Uterus (tissue), 4 donors: Measurements from ENCODE around the gene ARHGAP1. TPM values are rescaled to one million over a fixed set of nuclear protein-coding genes. Genes with fewer than 3 reads are reported as not detected.

Experiments used
- DNase-seq, 2 donors: peaks; one replicate each; pipeline ENCODE4 v3.0.0-alpha.2; 2019 to 2020
- H3K27ac ChIP-seq, 2 donors: fragments of 200-600 bp; sonication (generic); 1 replicate in 1 of 2; 2 replicates in 1 of 2; pipeline ENCODE4 v1.5.1; 2016 to 2018
- H3K27me3 ChIP-seq, 2 donors: fragments of 200-600 bp; sonication (generic); one replicate each; pipeline ENCODE4 v1.5.1; 2018 to 2019; ENCODE audit warnings: control low read depth in 1 of 2
- H3K36me3 ChIP-seq, 2 donors: fragments of 200-600 bp; sonication (generic); one replicate each; pipeline ENCODE4 v1.5.1; 2019; ENCODE audit warnings: control low read depth in 1 of 2
- H3K4me1 ChIP-seq, 2 donors: fragments of 200-600 bp; sonication (generic); one replicate each; pipeline ENCODE4 v1.5.1; 2018 to 2019; ENCODE audit warnings: control low read depth in 1 of 2
- H3K4me3 ChIP-seq, 2 donors: fragments of 200-600 bp; sonication (generic); 1 replicate in 1 of 2; 2 replicates in 1 of 2; pipeline ENCODE4 v1.5.1; 2018 to 2019; ENCODE audit warnings: mild to moderate bottlenecking in 1 of 2
- H3K9me3 ChIP-seq, 2 donors: fragments of 200-600 bp; sonication (generic); one replicate each; pipeline ENCODE4 v1.5.1; 2019; ENCODE audit warnings: control low read depth in 1 of 2
- CTCF ChIP-seq, 4 experiments: fragments of 200-600 bp in 2 of 4; fragments of 450-650 bp in 2 of 4; sonication (generic) in 2 of 4; IDR thresholded peaks; one replicate each; pipeline ENCODE4 v1.5.1; 2016 to 2019; ENCODE audit warnings: antibody characterized with exemption in 4 of 4, mild to moderate bottlenecking in 2 of 4, moderate library complexity in 1 of 4
- POLR2A ChIP-seq, 2 donors: fragments of 450-650 bp; IDR thresholded peaks; one replicate each; pipeline ENCODE4 v1.6.1; 2016; ENCODE audit warnings: antibody characterized with exemption in 2 of 2, mild to moderate bottlenecking in 1 of 2, moderate library complexity in 1 of 2
- intact Hi-C: fragments of 100-400 bp; cut with DNase I; formaldehyde crosslinking; loops from one replicate; pipeline ENCODE4 v1.15.1; 2023; ENCODE audit warnings: low total_unique reads
- total RNA-seq, 4 donors: library from RNA; depleted of rRNA in 3 of 4; stranded (reverse); fragments of >200 nt in 3 of 4; gene quantifications; one replicate each; pipeline versions ENCODE4 v1.1.0 to v1.2.4, GENCODE V29; 2014 to 2023
- donor health status: DM: yes; HTN: yes; CAD: no.

The ARHGAP1 gene
- total RNA-seq, 4 donors from 2014 or later, result 27.9 to 114 (median 37.3) TPM

- intact Hi-C loops, result no loop called here
- DNase-seq, result no peak
- Histone ChIP-seq H3K36me3 (no peaks in the 10 kb centered on the region), H3K27ac (peak overlapping the region; percentile 25 to 89), H3K9me3 (no peaks in the 10 kb centered on the region), H3K4me1 (peaks cover 22 to 43% of the 10 kb centered on the region in 2 donors), H3K4me3 (no peak overlapping the region), H3K27me3 (no peaks in the 10 kb centered on the region)
- no peak for TF ChIP-seq POLR2A (IDR thresholded peaks at IDR 0.05)
- no peak for TF ChIP-seq CTCF (IDR thresholded peaks at IDR 0.05)
Measured at GRCh38 chr11:46697303-46697702, 3.1 kb downstream of the ARHGAP1 start.

DNA sequence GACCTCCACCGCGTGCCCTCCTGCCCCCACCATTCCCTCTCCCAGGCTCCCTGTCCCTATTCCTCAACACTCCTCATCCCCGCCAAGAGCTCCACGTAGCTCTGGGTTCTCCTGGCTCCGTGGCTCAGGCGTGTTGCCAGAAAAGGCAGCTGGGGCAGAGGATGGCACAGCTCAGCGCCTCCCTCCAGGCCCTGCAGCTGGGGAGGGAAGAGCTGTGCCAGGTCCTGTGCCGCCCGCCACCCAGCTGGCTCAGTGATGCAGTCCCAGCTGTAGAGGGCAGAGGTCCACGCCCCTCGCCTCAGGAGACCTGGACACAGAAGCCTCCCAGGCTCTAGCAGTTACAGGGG lies 4.2 kb downstream of the ARHGAP1 start:
- Histone ChIP-seq H3K4me3 (no peak overlapping the region), H3K27ac (peak overlapping the region; percentile 39 to 89), H3K27me3 (no peaks in the 10 kb centered on the region), H3K36me3 (no peaks in the 10 kb centered on the region), H3K9me3 (no peaks in the 10 kb centered on the region), H3K4me1 (peaks cover 16 to 43% of the 10 kb centered on the region in 2 donors)
- no peak for DNase-seq
- TF ChIP-seq POLR2A (IDR thresholded peaks at IDR 0.05) (no peak), CTCF (IDR thresholded peaks at IDR 0.05) (no peak)
- intact Hi-C loops, result no loop called here

GRCh38 chr11:46695345-46696211 lies 4.8 kb downstream of the ARHGAP1 start:
- Histone ChIP-seq H3K27me3 (no peaks in the 10 kb centered on the region), H3K27ac (peak overlapping the region; percentile 39 to 89), H3K4me3 (no peak overlapping the region), H3K4me1 (peaks cover 16 to 43% of the 10 kb centered on the region in 2 donors), H3K9me3 (no peaks in the 10 kb centered on the region), H3K36me3 (no peaks in the 10 kb centered on the region)
- TF ChIP-seq POLR2A (IDR thresholded peaks at IDR 0.05) (no peak), CTCF (IDR thresholded peaks at IDR 0.05) (no peak)
- intact Hi-C loops, result no loop called here
- no peak for DNase-seq

- intact Hi-C loops, result no loop called here
- H3K4me3 ChIP-seq, result no peak overlapping the region
- H3K36me3 ChIP-seq, result no peaks in the 10 kb centered on the region
- TF ChIP-seq POLR2A (IDR thresholded peaks at IDR 0.05) (no peak), CTCF (IDR thresholded peaks at IDR 0.05) (no peak)
- peak overlapping the region; percentile 59 to 89 for H3K27ac ChIP-seq
- peaks cover 16 to 43% of the 10 kb centered on the region in 2 donors for H3K4me1 ChIP-seq
- H3K27me3 ChIP-seq, result no peaks in the 10 kb centered on the region
- no peak for DNase-seq
- no peaks in the 10 kb centered on the region for H3K9me3 ChIP-seq
Measured at GRCh38 chr11:46694607-46695006, 5.8 kb downstream of the ARHGAP1 start.

DNA sequence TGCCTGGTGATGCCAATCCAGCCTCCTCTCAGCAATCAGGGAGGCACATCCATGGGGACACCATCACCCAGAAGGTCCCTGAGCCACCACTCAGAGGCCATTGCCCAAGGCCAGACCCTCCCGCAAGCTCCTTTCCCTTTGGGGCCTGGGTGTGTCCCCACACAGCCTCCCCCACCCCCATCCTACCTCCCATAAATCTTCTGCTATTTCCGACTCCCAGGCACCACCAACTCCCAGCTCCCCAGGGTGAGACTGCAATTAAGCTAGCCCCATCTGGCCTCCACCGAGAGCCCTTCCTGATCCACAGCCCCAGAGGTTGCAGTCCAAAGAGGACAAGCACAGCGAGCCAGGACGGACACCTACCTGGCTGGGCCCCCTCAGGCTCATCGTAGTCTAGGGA lies 6.3 kb downstream of the ARHGAP1 start:
- TF ChIP-seq POLR2A (IDR thresholded peaks at IDR 0.05) (no peak), CTCF (IDR thresholded peaks at IDR 0.05) (no peak)
- no peaks in the 10 kb centered on the region for H3K27me3 ChIP-seq
- no peak overlapping the region for H3K4me3 ChIP-seq
- H3K27ac ChIP-seq, result peak overlapping the region; percentile 59 to 89
- intact Hi-C loops, result no loop called here
- peak in 1 of 2 donors; percentile 30 for DNase-seq
- H3K36me3 ChIP-seq, result no peaks in the 10 kb centered on the region
- peaks cover 16 to 38% of the 10 kb centered on the region in 2 donors for H3K4me1 ChIP-seq
- no peaks in the 10 kb centered on the region for H3K9me3 ChIP-seq
